PC-9 (cell line): Measurements from ENCODE around the gene RTN4RL1.

Experiments
- EZH2 ChIP-seq: fragments of 200-600 bp; sonication (generic); IDR thresholded peaks from 2 replicates; pipeline ENCODE4 v1.8.0; 2017; ENCODE audit warnings: antibody characterized with exemption, low read depth
- TF ChIP-seq, protein P1 (sequence below): fragments of 200-600 bp; sonication (generic); conservative IDR thresholded peaks from 2 replicates; pipeline ENCODE4 v1.6.1; 2017; ENCODE audit warnings: mixed run types, antibody characterized with exemption, mild to moderate bottlenecking, moderate library complexity

DNA sequence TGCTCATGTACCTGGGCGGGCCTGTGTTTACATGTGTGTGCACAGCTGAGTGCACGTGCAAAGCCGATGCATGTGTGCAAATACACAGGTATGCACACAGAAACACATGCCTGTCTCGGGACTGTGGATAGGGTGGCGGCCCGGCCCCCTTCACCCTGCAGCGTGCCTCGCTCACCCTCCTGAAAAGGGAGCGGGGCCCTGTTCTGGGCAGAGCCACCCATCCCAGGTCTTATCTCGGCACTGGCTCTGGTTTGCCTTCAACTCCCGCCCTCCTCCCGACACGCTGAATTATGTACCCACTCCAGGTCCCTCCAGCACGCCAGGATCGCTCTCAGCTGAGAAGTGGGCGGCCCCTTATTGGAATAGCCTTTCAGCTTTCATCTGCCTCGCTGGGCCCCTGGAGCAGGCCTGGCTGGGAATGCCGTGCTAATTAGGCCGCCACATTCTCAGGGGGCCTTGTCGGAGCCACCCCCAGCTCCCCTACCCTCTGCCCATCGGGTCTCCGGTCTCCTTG, 77.8 kb downstream of the RTN4RL1 start:
- TF ChIP-seq EZH2: no peak
- TF ChIP-seq, protein P1, sequence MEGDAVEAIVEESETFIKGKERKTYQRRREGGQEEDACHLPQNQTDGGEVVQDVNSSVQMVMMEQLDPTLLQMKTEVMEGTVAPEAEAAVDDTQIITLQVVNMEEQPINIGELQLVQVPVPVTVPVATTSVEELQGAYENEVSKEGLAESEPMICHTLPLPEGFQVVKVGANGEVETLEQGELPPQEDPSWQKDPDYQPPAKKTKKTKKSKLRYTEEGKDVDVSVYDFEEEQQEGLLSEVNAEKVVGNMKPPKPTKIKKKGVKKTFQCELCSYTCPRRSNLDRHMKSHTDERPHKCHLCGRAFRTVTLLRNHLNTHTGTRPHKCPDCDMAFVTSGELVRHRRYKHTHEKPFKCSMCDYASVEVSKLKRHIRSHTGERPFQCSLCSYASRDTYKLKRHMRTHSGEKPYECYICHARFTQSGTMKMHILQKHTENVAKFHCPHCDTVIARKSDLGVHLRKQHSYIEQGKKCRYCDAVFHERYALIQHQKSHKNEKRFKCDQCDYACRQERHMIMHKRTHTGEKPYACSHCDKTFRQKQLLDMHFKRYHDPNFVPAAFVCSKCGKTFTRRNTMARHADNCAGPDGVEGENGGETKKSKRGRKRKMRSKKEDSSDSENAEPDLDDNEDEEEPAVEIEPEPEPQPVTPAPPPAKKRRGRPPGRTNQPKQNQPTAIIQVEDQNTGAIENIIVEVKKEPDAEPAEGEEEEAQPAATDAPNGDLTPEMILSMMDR: no peak
